ENCODE results near the gene KSR2. TPM values are rescaled to one million over a fixed set of nuclear protein-coding genes. Genes with fewer than 3 reads are reported as not detected.

KSR2 gene
- polyA plus RNA-seq, 3 donors = 0.88 to 0.98 (median 0.95) TPM

DNA sequence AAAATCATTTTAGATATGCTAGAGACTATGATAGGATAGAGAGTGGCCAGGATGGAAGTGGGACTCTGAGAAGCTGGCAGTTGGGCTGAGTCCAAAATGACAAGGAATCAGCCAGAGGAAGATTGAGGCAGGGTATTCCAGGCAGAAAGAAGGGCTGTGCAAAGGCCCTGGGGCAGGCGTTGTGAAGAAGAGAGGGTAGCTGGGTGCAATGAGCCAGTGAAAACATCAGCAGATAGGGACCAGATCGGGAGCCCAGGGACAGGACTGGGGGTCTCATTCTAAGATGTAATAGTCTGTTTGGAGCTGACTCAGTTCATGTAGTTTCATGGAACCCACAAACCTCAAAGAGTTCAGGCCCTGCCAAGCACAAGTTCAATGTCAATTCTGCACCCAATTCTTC is 126.6 kb downstream of the KSR2 start:
- no peak for DNase-seq (ENCODE audit: extremely low read depth in 1 of 11, low read depth in 9 of 11, low spot score in 4 of 11)

DNA sequence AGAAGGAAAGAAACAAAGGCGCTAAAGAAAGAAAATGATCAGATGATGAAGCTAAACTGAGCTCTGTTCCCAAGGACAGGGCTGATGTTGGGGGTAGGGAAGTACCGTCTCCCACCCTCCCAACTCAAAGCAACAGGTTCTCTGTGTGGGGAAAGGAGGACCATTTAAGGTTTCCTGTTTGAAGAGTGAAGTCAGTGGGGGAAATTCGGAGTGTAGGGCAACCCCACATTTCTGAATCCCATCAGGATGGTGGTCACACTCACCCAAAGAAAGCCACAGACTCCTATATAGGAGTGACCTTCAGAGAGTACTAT is 131.1 kb downstream of the KSR2 start:
- DNase-seq (ENCODE audit: extremely low read depth in 1 of 11, low read depth in 9 of 11, low spot score in 4 of 11) = no peak

DNA sequence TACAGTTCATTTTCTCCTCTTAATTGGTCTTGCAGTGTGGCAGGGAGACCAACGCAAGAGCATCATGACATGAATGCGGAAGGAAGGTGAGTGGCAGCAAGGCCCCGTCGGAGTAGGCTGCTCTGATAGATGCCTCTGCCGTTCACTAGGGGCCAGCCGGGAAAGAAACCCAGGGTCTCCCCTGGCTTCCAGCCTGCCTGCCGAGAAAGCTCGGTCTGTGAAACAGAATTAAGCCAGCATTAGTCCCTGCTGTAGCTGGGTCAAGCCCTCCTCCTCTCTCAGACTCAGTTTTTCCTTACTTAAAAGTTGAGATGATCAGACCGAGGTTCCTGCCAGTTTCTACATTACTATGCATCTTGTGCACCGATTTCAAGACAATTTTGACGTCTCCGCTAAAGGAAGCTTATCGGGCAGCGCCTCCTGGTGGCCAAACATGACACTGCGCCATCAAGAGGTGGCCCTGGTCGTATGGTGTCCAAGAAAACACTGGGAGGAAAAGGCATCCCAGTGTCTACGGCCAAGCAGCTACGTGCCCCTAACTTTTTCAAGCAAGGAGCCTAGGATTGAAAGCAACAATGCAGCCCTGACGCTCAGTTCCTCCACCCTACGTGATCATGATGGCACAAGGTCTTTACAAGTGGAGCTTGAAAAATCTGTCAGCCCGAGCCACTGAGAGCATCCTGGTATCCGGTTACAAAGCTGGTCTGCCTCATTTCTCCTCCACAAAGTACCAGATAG is 131.6 kb downstream of the KSR2 start:
- peak; percentile 43 to 76 (median 62) for DNase-seq (ENCODE audit: extremely low read depth in 1 of 11, low read depth in 9 of 11, low spot score in 4 of 11)

GRCh38 chr12:117836476-117836875 is 132.3 kb downstream of the KSR2 start:
- DNase-seq (ENCODE audit: extremely low read depth in 1 of 11, low read depth in 9 of 11, low spot score in 4 of 11) = no peak

DNA sequence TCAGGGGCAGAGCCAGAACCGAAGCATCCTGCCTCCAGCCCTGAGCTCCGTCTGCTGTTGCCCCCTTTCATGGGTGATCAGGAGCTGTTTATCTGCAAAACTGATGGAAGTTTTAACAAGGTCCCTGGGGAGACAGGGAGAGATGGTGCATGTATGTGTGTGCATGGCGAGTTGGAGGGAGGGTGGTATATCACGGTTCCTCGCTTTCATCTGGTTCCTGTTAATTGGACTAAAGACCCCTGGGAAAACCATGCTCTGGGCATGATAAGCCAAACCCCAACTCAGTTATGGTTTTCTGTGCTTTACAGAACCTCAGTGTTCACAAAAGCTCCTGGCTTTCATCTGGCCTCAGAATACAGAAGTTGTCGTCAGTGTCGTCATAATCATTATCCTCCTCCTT is 133.6 kb downstream of the KSR2 start:
- no peak for DNase-seq (ENCODE audit: extremely low read depth in 1 of 11, low read depth in 9 of 11, low spot score in 4 of 11)

- no peak for DNase-seq (ENCODE audit: extremely low read depth in 1 of 11, low read depth in 9 of 11, low spot score in 4 of 11)
Observed at GRCh38 chr12:117832459-117833457, 136.0 kb downstream of the KSR2 start.

- DNase-seq (ENCODE audit: extremely low read depth in 1 of 11, low read depth in 9 of 11, low spot score in 4 of 11) = no peak
Observed at GRCh38 chr12:117830471-117830870, 138.3 kb downstream of the KSR2 start.

DNA sequence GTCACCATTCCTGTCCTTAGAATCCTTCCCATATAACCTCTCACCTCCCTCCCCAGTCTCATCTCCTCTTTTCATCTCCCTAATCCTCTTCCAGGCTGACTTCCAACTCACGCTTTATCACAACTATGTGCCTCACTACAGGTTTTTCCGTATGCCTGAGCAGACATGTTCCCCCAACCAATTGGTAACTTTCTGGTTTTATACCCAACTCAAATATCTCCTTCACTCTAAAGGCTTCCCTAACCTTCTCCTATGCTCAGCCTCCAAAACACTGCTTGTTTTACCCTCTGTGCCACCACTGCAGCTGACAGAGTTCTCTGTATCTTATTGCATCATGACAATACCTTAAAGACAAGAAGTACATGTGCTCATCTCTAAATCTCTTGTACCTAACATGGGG is 139.7 kb downstream of the KSR2 start:
- no peak for DNase-seq (ENCODE audit: extremely low read depth in 1 of 11, low read depth in 9 of 11, low spot score in 4 of 11)

- DNase-seq (ENCODE audit: extremely low read depth in 1 of 11, low read depth in 9 of 11, low spot score in 4 of 11) = no peak
Observed at GRCh38 chr12:117827660-117828059, 141.1 kb downstream of the KSR2 start.

- DNase-seq (ENCODE audit: extremely low read depth in 1 of 11, low read depth in 9 of 11, low spot score in 4 of 11) = no peak
Observed at GRCh38 chr12:117825827-117826226, 143.0 kb downstream of the KSR2 start.

DNA sequence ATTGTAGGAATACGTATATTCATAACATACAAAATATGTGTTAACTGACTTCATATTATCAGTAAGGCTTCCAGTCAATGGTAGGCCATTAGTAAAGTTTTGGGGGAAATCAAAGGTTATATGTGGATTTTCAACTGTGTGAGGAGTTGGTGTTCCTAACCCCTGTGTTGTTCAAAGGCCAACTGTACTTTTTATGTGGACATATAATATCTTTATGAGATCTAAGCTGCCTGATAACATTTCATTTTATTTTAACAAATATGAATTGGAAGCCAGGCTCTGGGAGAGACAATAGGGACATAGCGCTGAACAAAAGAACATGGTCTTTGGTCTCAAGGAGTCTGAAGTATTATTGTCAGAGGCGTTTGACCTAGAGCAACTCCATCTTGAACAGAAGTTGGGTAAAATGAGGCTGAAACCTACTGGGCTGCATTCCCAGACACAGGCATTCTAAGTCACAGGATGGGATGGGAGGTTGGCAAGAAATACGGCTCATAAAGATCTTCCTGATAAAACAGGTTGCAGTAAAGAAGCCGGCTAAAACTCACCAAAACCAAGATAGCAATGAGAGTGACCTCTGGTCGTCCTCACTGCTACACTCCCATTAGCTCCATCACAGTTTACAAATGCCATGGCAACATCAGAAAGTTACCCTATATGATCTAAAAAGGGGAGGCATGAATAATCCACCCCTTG is 147.2 kb downstream of the KSR2 start:
- no peak for DNase-seq (ENCODE audit: extremely low read depth in 1 of 11, low read depth in 9 of 11, low spot score in 4 of 11)

DNA sequence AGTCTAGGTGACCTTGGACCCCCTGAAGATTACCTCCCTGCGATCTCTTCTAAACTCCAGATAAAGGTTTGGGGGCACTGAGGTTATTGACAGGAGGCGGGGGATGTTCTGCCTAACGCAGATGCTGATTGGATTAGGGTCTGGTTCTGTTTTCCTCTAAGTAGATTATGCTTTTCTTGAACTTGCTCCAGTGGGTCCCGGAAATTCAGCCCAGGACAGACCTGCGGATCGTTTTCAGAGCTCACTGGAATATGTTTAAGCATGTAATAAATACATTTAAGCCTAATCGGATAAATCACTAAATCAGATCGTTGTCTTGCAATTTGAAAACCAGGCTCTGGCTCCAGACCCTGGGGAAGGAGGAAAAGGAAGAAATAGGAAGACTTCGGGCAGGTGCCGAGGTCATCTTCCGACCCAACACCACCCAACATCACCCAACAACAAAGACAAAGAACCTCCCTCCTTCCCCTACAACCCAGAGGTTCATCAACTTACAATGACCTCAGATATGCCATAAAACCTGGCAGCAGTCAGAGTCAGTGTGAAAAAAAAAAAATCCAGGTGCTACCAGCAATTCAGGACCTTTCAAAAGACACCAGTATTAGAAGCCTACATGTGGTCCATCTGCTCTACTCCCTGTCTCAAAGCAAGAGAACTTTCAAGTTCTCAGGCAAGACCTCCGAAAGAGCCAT is 148.4 kb downstream of the KSR2 start:
- DNase-seq (ENCODE audit: extremely low read depth in 1 of 11, low read depth in 9 of 11, low spot score in 4 of 11) = no peak

DNA sequence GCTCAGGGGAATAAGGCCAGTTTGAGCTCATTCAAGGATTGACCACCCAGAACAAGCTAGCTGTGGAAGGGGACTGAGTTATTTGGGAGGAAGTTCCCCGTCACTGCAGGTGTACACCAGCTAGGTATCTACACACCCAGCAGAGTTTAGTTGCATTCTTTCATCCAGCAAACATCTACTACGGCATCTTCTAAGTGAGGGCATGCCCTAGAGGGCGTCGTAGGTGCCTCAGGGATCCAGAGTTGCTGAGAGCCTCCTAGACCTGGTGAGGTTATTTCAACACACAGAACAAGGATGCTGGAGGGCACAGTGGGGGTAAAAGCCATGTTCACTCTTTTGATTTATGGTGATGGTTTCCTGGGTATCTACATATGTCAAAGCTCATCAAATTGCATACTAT is 149.6 kb downstream of the KSR2 start:
- DNase-seq (ENCODE audit: extremely low read depth in 1 of 11, low read depth in 9 of 11, low spot score in 4 of 11) = no peak

- no peak for DNase-seq (ENCODE audit: extremely low read depth in 1 of 11, low read depth in 9 of 11, low spot score in 4 of 11)
Observed at GRCh38 chr12:117818400-117818799, 150.4 kb downstream of the KSR2 start.

- DNase-seq (ENCODE audit: extremely low read depth in 1 of 11, low read depth in 9 of 11, low spot score in 4 of 11) = no peak
Observed at GRCh38 chr12:117809509-117809908, 159.3 kb downstream of the KSR2 start.

DNA sequence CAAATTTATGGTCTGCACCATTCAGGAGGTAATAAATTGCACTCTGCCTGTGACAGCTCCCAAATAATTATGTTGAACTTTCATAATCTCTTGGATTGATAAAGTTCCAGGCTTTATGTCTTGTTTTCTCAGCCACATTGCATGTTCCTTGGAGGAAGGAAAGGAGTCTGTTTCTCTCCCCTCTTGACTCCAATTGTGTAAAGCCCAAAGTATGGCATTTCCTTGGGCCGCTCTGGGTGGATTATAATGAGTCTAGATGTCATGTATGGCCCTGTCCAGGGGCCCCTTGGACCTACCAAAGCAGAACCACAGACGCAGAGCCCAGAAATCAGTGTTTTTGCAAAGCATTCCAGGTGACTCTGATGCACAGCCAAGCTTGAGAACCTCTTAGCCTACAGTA is 160.8 kb downstream of the KSR2 start:
- no peak for DNase-seq (ENCODE audit: extremely low read depth in 1 of 11, low read depth in 9 of 11, low spot score in 4 of 11)

- DNase-seq (ENCODE audit: extremely low read depth in 1 of 11, low read depth in 9 of 11, low spot score in 4 of 11) = no peak
Observed at GRCh38 chr12:117807355-117807754, 161.4 kb downstream of the KSR2 start.

- peak in 1 of 11 donors; percentile 4 for DNase-seq (ENCODE audit: extremely low read depth in 1 of 11, low read depth in 9 of 11, low spot score in 4 of 11)
Observed at GRCh38 chr12:117805865-117806264, 162.9 kb downstream of the KSR2 start.

GRCh38 chr12:117803001-117803400 is 165.8 kb downstream of the KSR2 start:
- DNase-seq (ENCODE audit: extremely low read depth in 1 of 11, low read depth in 9 of 11, low spot score in 4 of 11) = peak in 1 of 11 donors; percentile 5

Measured in renal cortex interstitium (tissue), 11 donors.